HCT116 (cell line): ENCODE results near the gene UPF2.

Experiments used
- CEBPB ChIP-seq: IDR thresholded peaks from 2 replicates; pipeline ENCODE4 v1.6.1; 2012; ENCODE audit warnings: low read depth
- EZH2phosphoT487 ChIP-seq: fragments of 200-600 bp; IDR thresholded peaks from 2 replicates; pipeline ENCODE4 v1.6.1; 2018; ENCODE audit warnings: antibody characterized with exemption, borderline replicate concordance
- POLR2A ChIP-seq: IDR thresholded peaks from 2 replicates; pipeline ENCODE4 v1.7.0; 2011; ENCODE audit warnings: borderline replicate concordance; ENCODE audit not compliant: insufficient read depth, insufficient read length; ENCODE audit errors: extremely low read depth
- POLR2AphosphoS5 ChIP-seq: IDR thresholded peaks from 2 replicates; pipeline ENCODE4 v1.6.1; 2011; ENCODE audit warnings: mild to moderate bottlenecking, low read depth, low read length, moderate library complexity
- TF ChIP-seq, protein P1 (sequence below), 3 experiments: fragments of 200-600 bp in 1 of 3; sonication (generic) in 1 of 3; IDR thresholded peaks in 2 of 3; conservative IDR thresholded peaks in 1 of 3; 2 replicates each; pipeline ENCODE4 v1.5.1; 2012 to 2017; ENCODE audit warnings: low read depth in 2 of 3, low read length in 2 of 3, antibody characterized with exemption in 1 of 3, borderline replicate concordance in 1 of 3, control low read depth in 1 of 3, mild to moderate bottlenecking in 1 of 3, mixed read lengths in 1 of 3, mixed run types in 1 of 3, moderate library complexity in 1 of 3; ENCODE audit not compliant: insufficient read depth in 1 of 3
- TF ChIP-seq, protein P2 (sequence below): IDR thresholded peaks from 2 replicates; pipeline ENCODE4 v1.6.1; 2011; ENCODE audit warnings: mild to moderate bottlenecking, low read length, moderate library complexity; ENCODE audit not compliant: insufficient replicate concordance; ENCODE audit errors: extremely low read depth

DNA sequence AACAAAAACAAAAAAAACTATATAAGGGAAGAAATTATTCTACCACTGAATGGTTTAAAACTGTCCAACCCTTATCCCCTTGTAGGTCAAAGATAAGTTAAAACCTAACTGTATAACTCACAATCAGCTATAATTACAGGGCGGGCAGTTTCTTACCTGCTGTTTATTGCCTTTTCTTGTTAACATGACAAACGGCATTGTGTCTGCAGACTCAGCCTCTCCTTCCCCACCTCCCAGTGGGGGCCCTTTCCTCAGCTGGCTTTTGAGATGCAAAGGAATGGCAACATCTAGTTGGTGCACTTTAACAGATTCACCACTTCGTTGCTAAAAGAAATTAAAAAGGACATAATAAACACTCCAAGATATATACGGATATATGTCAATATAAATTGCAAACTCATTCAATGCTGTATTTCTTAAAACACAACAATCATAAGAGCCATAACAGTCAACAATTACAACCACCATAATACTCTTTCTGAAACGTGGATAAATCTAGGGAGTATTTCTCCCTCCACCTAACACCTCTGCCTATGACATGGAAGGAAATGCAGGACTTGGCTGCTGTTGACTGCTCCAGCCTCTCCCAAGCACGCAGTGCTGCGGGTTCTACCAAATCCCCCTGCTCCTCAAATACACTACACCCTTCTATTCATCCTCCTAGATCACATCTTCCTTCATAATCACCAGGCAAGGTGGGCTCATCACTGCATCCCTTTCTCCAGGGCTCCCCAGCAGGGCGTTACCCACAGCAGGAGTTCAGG is 106.0 kb downstream of the UPF2 start:
- TF ChIP-seq, protein P1, sequence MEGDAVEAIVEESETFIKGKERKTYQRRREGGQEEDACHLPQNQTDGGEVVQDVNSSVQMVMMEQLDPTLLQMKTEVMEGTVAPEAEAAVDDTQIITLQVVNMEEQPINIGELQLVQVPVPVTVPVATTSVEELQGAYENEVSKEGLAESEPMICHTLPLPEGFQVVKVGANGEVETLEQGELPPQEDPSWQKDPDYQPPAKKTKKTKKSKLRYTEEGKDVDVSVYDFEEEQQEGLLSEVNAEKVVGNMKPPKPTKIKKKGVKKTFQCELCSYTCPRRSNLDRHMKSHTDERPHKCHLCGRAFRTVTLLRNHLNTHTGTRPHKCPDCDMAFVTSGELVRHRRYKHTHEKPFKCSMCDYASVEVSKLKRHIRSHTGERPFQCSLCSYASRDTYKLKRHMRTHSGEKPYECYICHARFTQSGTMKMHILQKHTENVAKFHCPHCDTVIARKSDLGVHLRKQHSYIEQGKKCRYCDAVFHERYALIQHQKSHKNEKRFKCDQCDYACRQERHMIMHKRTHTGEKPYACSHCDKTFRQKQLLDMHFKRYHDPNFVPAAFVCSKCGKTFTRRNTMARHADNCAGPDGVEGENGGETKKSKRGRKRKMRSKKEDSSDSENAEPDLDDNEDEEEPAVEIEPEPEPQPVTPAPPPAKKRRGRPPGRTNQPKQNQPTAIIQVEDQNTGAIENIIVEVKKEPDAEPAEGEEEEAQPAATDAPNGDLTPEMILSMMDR (IDR thresholded peaks at IDR 0.05 in 2 of 3, conservative IDR thresholded peaks at IDR 0.05 in 1 of 3; ENCODE audit: borderline replicate concordance in 1 of 3, insufficient read depth in 1 of 3, low read depth in 2 of 3, low read length in 2 of 3): no peak
- TF ChIP-seq EZH2phosphoT487: no peak
- TF ChIP-seq, protein P2, sequence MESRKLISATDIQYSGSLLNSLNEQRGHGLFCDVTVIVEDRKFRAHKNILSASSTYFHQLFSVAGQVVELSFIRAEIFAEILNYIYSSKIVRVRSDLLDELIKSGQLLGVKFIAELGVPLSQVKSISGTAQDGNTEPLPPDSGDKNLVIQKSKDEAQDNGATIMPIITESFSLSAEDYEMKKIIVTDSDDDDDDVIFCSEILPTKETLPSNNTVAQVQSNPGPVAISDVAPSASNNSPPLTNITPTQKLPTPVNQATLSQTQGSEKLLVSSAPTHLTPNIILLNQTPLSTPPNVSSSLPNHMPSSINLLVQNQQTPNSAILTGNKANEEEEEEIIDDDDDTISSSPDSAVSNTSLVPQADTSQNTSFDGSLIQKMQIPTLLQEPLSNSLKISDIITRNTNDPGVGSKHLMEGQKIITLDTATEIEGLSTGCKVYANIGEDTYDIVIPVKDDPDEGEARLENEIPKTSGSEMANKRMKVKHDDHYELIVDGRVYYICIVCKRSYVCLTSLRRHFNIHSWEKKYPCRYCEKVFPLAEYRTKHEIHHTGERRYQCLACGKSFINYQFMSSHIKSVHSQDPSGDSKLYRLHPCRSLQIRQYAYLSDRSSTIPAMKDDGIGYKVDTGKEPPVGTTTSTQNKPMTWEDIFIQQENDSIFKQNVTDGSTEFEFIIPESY: no peak
- no peak for TF ChIP-seq CEBPB
- no peak for TF ChIP-seq POLR2AphosphoS5
- TF ChIP-seq POLR2A: no peak
